HEK293 (cell line): ENCODE data around the gene RUNX1.

Source experiments
- CTCF ChIA-PET: fragments of 350-600 bp; formaldehyde crosslinking; extraction: SDS; loops from one replicate; lab custom pipeline; 2021; ENCODE audit warnings: antibody characterized with exemption; lab: Yijun Ruan, JAX
- POLR2A ChIA-PET: fragments of 300-600 bp; formaldehyde crosslinking; extraction: SDS; loops from one replicate; lab custom pipeline; 2020; ENCODE audit warnings: antibody characterized with exemption, inconsistent platforms; lab: Yijun Ruan, JAX
- H3K27ac ChIP-seq: fragments of 200-500 bp; sonication (Bioruptor generic); 2 replicates; pipeline ENCODE4 v1.5.1; 2014; ENCODE audit warnings: low read depth, low read length, control low read depth, inconsistent platforms; ENCODE audit errors: extremely low read depth
- H3K36me3 ChIP-seq, 2 experiments: fragments of 200-500 bp in 1 of 2; sonication (Bioruptor generic) in 1 of 2; 1 replicate in 1 of 2; 2 replicates in 1 of 2; pipeline ENCODE4 v1.5.1; 2014 to 2017; ENCODE audit warnings: inconsistent platforms in 2 of 2, low read length in 2 of 2; ENCODE audit not compliant: control insufficient read depth in 2 of 2, insufficient read depth in 1 of 2
- H3K4me1 ChIP-seq: fragments of 200-500 bp; sonication (Bioruptor generic); 2 replicates; pipeline ENCODE4 v1.5.1; 2014; ENCODE audit warnings: mild to moderate bottlenecking, low read length, inconsistent platforms; ENCODE audit not compliant: control insufficient read depth, insufficient read depth
- H3K4me3 ChIP-seq: 2 replicates; pipeline ENCODE4 v1.5.1; 2011; ENCODE audit warnings: low read depth, mild to moderate bottlenecking, control low read depth, low read length, moderate library complexity
- H3K9me3 ChIP-seq: fragments of 200-500 bp; sonication (Bioruptor generic); 2 replicates; pipeline ENCODE4 v1.5.1; 2014; ENCODE audit warnings: low read depth, low read length, inconsistent platforms; ENCODE audit not compliant: control insufficient read depth, insufficient read depth
- CTCF ChIP-seq: fragments of 450-650 bp; formaldehyde crosslinking; IDR thresholded peaks from 2 replicates; pipeline ENCODE4 v1.5.1; 2016; ENCODE audit warnings: missing biosample characterization, missing genetic modification characterization
- INSM2 ChIP-seq: fragments of 450-650 bp; formaldehyde crosslinking; IDR thresholded peaks from 2 replicates; pipeline ENCODE4 v1.5.1; 2016; ENCODE audit warnings: missing biosample characterization, missing genetic modification characterization
- KLF1 ChIP-seq: fragments of 450-650 bp; formaldehyde crosslinking; IDR thresholded peaks from 2 replicates; pipeline ENCODE4 v1.5.1; 2016; ENCODE audit warnings: missing biosample characterization, missing genetic modification characterization
- KLF8 ChIP-seq: fragments of 450-650 bp; formaldehyde crosslinking; IDR thresholded peaks from 2 replicates; pipeline ENCODE4 v1.5.1; 2016; ENCODE audit warnings: missing biosample characterization, missing genetic modification characterization
- SCRT2 ChIP-seq: fragments of 450-650 bp; formaldehyde crosslinking; IDR thresholded peaks from 2 replicates; pipeline ENCODE4 v1.5.1; 2016; ENCODE audit warnings: missing biosample characterization, missing genetic modification characterization
- ZNF23 ChIP-seq: fragments of 450-650 bp; formaldehyde crosslinking; IDR thresholded peaks from 2 replicates; pipeline ENCODE4 v1.5.1; 2016; ENCODE audit warnings: missing biosample characterization, missing genetic modification characterization, borderline replicate concordance
- ZNF302 ChIP-seq: fragments of 450-650 bp; formaldehyde crosslinking; IDR thresholded peaks from 2 replicates; pipeline ENCODE4 v1.5.1; 2016; ENCODE audit warnings: missing biosample characterization, missing genetic modification characterization, low read depth
- ZNF341 ChIP-seq: fragments of 450-650 bp; formaldehyde crosslinking; IDR thresholded peaks from 2 replicates; pipeline ENCODE4; 2016; ENCODE audit warnings: low read depth, missing biosample characterization, missing genetic modification characterization
- ZNF560 ChIP-seq: fragments of 450-650 bp; formaldehyde crosslinking; IDR thresholded peaks from 2 replicates; pipeline ENCODE4 v1.5.1; 2017; ENCODE audit warnings: missing biosample characterization, missing genetic modification characterization, borderline replicate concordance
- ZNF610 ChIP-seq: fragments of 450-650 bp; formaldehyde crosslinking; IDR thresholded peaks from 2 replicates; pipeline ENCODE4 v1.5.1; 2016; ENCODE audit warnings: missing biosample characterization, missing genetic modification characterization, borderline replicate concordance
- ZNF701 ChIP-seq: fragments of 450-650 bp; formaldehyde crosslinking; IDR thresholded peaks from 2 replicates; pipeline ENCODE4 v1.5.1; 2016; ENCODE audit warnings: missing biosample characterization, missing genetic modification characterization
- ZNF791 ChIP-seq: fragments of 450-650 bp; formaldehyde crosslinking; IDR thresholded peaks from 2 replicates; pipeline ENCODE4 v1.5.1; 2016; ENCODE audit warnings: missing biosample characterization, missing genetic modification characterization
- TF ChIP-seq, protein P1 (sequence below): fragments of 450-650 bp; formaldehyde crosslinking; IDR thresholded peaks from 2 replicates; pipeline ENCODE4 v1.5.1; 2017; ENCODE audit warnings: missing biosample characterization, missing genetic modification characterization

The RUNX1 gene

GRCh38 chr21:34859976-34860653, 189.0 kb downstream of the RUNX1 start:
- CTCF ChIA-PET: interaction anchor here (0.6 kb wide), 1 partner anchor 59 kb away, joined by 3 read pairs; no protein-coding TSS in a partner anchor
- Histone ChIP-seq H3K4me3 (no peak overlapping the region), H3K9me3 (no peaks in the 10 kb centered on the region), H3K27ac (no peak overlapping the region), H3K4me1 (peaks cover 11% of the 10 kb centered on the region), H3K36me3 (peaks cover 0 to 11% of the 10 kb centered on the region in 2 experiments; a peak in 1 of 3 replicates)
- TF ChIP-seq ZNF23 (tag by site-specific recombination) (no peak), ZNF302 (tag by site-specific recombination) (no peak), ZNF791 (no peak), INSM2 (tag by site-specific recombination) (no peak), SCRT2 (tag by site-specific recombination) (peak; percentile 62; the same call in 1 of the 2 replicates)
- TF ChIP-seq, protein P1, sequence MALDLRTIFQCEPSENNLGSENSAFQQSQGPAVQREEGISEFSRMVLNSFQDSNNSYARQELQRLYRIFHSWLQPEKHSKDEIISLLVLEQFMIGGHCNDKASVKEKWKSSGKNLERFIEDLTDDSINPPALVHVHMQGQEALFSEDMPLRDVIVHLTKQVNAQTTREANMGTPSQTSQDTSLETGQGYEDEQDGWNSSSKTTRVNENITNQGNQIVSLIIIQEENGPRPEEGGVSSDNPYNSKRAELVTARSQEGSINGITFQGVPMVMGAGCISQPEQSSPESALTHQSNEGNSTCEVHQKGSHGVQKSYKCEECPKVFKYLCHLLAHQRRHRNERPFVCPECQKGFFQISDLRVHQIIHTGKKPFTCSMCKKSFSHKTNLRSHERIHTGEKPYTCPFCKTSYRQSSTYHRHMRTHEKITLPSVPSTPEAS (tag by site-specific recombination): peak; percentile 32; the same call in 1 of the 2 replicates
- POLR2A ChIA-PET: no interaction called here

GRCh38 chr21:34858559-34858958, 190.5 kb downstream of the RUNX1 start:
- Histone ChIP-seq H3K4me1 (peaks cover 11% of the 10 kb centered on the region), H3K27ac (no peak overlapping the region), H3K4me3 (no peak overlapping the region), H3K36me3 (peaks cover 3 to 11% of the 10 kb centered on the region in 2 experiments; a peak in 2 of 3 replicates), H3K9me3 (no peaks in the 10 kb centered on the region)
- ChIA-PET POLR2A (no interaction called here), CTCF (interaction anchor here (0.7 to 2.6 kb wide), 6 partner anchors 10 to 934 kb away, joined by 3 to 10 read pairs (median 4); no protein-coding TSS in a partner anchor)
- TF ChIP-seq ZNF302 (tag by site-specific recombination): no peak
- TF ChIP-seq KLF1 (tag by site-specific recombination): peak; percentile 79
- no peak for TF ChIP-seq ZNF610
- TF ChIP-seq, all 188 proteins: peak for 1

- CTCF ChIA-PET: interaction anchor here (0.5 to 2.6 kb wide), 4 partner anchors 9 to 33 kb away, joined by 3 to 10 read pairs (median 4); no protein-coding TSS in a partner anchor
- no peak overlapping the region for H3K27ac ChIP-seq
Measured at GRCh38 chr21:34857874-34858273, 191.2 kb downstream of the RUNX1 start.

More at GRCh38 chr21:34857874-34858273, 191.2 kb downstream of the RUNX1 start:
- POLR2A ChIA-PET: interaction anchor here (0.6 kb wide), 1 partner anchor 267 kb away, joined by 4 read pairs; no protein-coding TSS in a partner anchor
- Histone ChIP-seq H3K36me3 (peaks cover 3 to 11% of the 10 kb centered on the region in 2 experiments; a peak in 2 of 3 replicates), H3K9me3 (no peaks in the 10 kb centered on the region), H3K4me3 (no peak overlapping the region), H3K4me1 (peaks cover 11% of the 10 kb centered on the region)
- TF ChIP-seq CTCF (tag by site-specific recombination) (peak; percentile 74), ZNF701 (tag by site-specific recombination) (no peak), ZNF341 (tag by site-specific recombination) (0 out of 2 replicates have a peak, but pooled peaks have one; percentile 29), ZNF560 (tag by site-specific recombination) (no peak), KLF8 (tag by site-specific recombination) (no peak)
- TF ChIP-seq, all 188 proteins: peak for 2
